HG02763 (cell line): ENCODE results near the gene PITX1.
"Not testable (repeated sequence)": the region's sequence is repeated elsewhere in the genome, so short reads cannot be mapped to it uniquely, and the experiment has no call there.

Experiments
- ATAC-seq: cut with Tn5 transposase; IDR thresholded peaks from one replicate; pipeline ENCODE4 v1.9.1; 2021; ENCODE audit warnings: mild to moderate bottlenecking, moderate library complexity; ENCODE audit not compliant: unreplicated experiment

The PITX1 gene

GRCh38 chr5:135033901-135034235 lies at the start of gene PITX1:
PITX1 (minus strand) TSS chr5:135034228; CDS start chr5:135033881, 347 bp downstream.
- ATAC-seq = no peak

DNA sequence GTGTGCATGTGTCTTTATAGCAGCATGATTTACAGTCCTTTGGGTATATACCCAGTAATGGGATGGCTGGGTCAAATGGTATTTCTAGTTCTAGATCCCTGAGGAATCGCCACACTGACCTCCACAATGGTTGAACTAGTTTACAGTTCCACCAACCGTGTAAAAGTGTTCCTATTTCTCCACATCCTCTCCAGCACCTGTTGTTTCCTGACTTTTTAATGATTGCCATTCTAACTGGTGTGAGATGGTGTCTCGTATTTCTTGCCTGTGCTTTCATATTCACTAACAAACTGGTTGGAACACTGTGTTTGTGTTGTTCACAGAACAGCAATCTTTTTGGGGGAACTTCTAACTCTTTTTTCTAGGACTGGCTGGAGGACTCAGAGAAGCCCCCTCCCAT lies 49.3 kb upstream of the PITX1 start:
- ATAC-seq = not testable (repeated sequence)

DNA sequence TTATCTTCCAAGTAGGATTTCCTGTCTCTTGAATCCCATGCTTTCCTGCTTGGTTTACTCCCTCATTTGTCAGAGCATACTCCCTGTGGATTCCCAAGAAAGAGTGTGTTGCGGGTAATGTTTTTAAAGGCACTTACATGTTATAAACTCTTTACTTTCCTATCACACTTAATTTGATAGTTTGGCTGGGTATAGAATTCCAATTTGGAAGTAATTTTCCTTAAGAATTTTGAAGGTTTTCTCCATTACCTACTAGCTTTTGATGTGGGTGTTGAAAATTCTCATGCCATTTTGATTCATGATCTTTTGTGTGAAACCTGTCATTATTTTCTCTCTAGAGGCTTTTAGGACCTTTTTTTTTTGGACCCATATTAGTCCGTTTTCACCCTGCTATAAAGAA lies 47.2 kb upstream of the PITX1 start:
- ATAC-seq = no peak

DNA sequence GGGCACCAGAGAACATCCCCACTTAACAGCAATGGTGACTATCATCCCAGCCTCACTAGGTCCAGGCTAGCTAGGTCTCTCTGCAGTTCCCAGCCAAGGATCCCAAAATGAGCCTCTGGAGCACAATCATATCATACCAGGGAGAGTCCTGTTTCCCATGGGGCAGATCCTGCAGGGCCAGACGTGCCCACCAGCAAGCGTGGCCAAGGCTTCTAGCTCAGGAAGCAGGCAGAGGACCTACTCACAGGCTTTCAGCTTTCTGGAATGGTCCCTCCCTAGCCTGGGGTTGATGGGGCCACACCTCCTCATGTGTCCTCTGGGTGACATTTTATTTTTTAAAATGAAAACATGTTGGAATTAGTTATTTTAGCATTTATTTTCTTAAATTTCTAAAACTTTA lies 45.7 kb upstream of the PITX1 start:
- no peak for ATAC-seq

DNA sequence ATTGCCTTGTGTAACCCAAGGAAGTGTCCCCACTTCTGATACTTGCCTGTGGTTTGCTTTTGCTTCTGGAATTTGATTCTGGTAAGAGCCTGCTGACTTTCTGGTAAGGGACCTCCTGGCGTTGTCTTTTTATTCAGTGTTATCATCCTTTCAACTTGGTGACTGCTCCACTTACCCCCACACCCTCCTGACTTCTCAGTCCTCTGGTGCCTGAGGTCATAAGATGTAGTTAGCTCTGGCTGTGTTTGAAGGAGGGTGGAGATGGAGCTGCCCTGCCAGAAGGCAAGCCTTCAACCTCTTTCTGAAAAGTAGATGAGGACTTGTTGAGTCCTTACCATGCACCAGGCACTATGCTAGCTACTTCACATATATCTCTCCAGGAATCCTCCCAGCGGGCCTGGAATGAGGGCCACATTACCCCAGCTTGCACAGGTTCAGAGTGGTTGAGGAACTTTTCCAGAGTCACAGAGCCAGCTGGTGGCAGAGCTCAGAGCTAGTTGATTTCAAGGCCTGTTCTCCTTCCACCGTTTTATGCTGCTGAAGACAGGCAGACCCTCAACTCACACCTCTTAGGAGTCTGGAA lies 45.2 kb upstream of the PITX1 start:
- ATAC-seq = no peak

- no peak for ATAC-seq
Observed at GRCh38 chr5:135076801-135077200, 42.8 kb upstream of the PITX1 start.

GRCh38 chr5:135076051-135076491 lies 42.0 kb upstream of the PITX1 start:
- no peak for ATAC-seq

GRCh38 chr5:135075621-135076020 lies 41.6 kb upstream of the PITX1 start:
- ATAC-seq = no peak

- ATAC-seq = no peak
Observed at GRCh38 chr5:135073761-135074345, 39.8 kb upstream of the PITX1 start.

- ATAC-seq = no peak
Observed at GRCh38 chr5:135072387-135073281, 38.6 kb upstream of the PITX1 start.

DNA sequence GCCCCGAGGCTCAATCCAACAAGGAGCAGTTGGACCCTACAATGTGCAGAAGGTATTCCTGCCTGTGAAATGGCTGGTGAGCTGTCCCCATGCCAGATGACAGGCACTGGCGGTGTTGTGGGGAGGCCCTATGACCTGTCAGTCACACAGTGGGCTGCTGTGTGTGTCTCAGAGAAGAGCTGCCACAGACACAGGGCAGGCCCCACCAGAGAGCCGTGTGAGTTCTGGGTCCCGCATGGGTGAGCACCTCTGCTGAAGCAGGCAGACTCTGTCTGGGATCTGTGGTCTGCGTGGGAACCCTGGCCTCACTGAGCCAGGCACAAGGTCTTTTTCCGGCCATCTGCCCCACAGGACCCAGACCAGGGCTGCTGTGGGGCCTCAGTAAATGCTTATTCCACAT lies 37.3 kb upstream of the PITX1 start:
- ATAC-seq = no peak

DNA sequence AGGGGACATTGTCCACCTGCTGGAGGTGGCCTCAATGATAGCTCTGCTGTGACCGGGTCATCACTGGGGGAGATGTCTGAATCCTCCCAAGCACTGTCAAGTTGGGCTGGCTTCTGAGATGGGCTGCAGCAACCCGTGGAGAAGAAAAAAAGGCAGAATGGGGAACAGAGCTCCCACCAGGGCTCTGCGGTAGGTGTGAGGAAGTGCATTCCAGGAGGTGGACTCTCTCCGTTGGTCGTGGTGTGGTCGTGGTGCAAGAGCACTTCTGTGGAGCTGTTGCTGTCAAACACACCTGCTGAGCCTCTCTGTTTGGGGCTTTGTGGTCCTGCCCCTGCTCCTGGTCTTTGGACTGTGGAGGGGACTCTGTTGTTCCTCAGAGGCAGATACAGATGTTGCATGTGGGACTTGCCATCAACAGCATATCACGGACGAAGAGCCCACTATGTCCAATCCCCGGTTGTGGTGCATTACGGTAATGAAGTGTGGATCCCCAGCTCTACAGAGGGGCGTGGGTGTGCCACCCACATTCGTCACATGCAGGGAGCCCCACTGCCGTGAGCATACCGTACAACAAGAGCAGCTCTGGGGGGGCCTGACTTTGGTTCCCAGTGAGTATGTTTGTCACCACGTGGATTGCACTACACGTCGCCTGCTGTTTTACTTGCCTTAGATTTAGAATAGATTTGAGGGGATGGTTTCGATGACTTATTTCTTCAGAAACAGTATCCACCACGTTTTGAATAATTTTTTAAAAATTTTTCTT lies 36.0 kb upstream of the PITX1 start:
- ATAC-seq = no peak

GRCh38 chr5:135069016-135069770 lies 35.2 kb upstream of the PITX1 start:
- ATAC-seq = no peak

DNA sequence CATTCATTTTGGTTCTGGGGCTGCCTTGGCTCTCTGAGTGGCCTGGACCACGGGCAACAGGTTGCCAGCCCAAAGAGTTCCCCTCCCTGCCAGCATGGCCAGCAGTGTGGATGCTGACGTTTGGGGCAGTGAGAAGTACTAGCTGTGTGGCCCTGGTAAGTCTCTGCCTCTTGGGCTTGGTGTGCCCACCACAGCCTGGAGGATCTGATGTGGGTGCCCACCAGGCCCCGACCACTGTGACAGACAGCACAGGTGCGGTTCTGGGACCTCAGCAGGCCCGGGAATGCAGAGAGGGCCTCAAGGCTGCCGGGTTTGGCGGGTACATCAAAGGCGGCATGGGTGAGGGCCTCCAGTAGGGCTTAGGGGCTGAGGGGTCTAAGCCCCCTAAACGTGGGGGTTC lies 33.6 kb upstream of the PITX1 start:
- no peak for ATAC-seq

DNA sequence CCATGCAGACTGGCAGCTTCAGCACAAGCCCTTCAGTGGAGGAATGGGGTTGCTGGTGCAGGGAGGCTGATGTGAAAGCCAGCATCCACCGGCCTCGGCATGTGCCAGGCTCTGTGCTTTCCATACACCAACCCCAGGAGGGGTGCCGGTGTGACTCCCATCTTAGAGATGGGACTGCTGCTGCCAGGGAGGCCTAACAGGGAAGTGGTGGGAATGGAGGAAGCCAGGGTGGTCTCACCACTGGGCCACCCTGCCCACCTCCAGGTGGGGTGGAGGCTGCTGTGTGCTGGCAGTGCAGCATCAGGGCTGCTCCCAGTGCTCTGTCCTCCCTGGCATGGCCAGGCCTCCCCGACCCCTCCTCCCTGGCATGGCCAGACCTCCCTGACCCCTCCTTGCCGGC lies 32.8 kb upstream of the PITX1 start:
- ATAC-seq = no peak

DNA sequence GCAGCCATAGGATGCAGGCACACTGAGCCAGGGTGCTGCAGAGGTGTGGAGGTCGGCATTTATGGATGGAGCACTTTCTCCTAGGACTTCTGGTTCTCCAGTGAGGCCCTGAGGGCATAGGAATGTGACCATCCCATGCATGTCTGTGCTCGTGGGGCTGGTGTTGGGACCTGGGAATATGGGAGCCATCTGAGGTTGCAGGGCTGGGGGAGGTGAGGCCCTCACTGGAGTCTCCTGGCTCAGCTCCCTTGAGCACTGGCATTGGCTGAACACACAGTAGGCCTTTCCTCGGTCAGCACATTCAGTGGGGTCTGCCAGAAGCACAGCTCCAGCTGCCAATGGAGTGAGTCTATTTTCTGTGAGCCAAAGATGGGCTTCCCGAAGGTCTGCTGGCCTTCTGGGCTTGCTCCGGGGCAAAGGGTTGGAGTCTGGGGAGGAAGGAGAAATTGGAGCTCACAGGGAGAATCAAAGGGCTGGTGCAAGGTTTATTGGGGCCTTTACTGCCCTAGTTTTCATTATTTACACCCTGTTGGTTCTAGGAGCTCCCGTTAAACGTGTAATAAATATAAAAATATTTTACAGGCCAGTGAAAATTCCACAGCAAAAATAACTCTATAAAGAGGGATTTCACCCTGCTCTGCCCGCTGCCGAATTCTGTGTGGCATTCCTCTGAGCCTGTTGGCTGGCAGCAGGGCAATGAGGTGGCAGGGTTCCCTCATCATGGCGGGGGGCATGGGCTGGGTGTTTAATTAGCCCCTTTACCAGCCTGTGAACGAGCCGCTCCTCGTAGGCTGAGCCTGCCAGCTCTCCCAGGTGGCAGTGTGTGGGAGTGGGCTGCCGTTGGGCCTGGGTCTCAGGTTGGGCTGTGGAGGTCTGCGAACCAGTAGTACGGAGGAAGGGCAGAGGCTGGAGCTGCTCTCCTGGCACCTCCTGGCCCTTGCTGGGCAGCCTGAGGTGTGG lies 31.6 kb upstream of the PITX1 start:
- no peak for ATAC-seq

DNA sequence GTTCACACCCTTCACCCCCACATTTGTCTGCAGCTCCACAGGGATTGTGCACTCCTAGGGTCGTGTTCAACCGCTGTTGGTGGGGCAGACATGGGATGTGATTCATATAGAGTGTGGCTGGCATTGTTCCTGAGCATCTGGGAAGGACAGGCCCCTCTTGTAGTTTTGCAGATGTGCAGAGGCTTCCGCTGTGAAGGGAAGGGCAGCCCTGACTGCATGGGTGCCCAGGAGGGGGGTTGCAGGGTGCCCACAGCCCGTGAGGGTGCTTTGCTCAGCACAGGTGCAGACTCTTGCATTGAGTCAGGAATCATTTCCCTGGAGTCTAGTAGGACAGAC lies 30.2 kb upstream of the PITX1 start:
- ATAC-seq = no peak

- ATAC-seq = no peak
Observed at GRCh38 chr5:135063511-135064234, 29.6 kb upstream of the PITX1 start.

DNA sequence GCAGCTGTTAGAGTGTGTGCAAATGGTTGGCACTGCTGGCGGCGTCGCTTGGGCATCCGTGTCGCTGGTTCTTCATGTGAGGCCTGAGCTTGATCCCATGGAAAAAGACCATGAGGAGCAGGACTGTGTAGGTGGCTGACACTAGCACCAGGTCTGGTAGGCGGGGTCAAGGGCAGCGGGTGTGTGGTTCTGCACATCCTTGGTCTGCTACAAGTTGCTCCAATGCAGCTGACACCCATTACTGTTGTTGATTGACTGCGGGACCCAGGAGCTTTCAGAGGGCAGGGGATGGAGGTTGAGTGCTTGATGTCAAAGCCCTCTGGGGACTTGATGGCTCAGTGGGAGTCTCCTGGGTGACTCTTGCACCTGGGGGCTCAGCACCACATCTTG lies 29.0 kb upstream of the PITX1 start:
- ATAC-seq = no peak
